ENCODE results near the gene HINT3.

Gene HINT3

GRCh38 chr6:125986301-125987025 is 29.9 kb downstream of the HINT3 start, which contains the start of gene TRMT11:
TSS of gene TRMT11 (plus strand) at chr6:125986540. CDS start at chr6:125986551, 11 bp downstream.
- TF ChIP-seq GABPA (IDR thresholded peaks at IDR 0.05; ENCODE audit: low read depth) = peak; percentile 87
- no peak for TF ChIP-seq CTCF (IDR thresholded peaks at IDR 0.05; ENCODE audit: insufficient read depth, low read length)
- peak; percentile 35; the same call in 1 of the 2 replicates for TF ChIP-seq SPI1 (IDR thresholded peaks at IDR 0.05; ENCODE audit: borderline replicate concordance, low read depth)
- TF ChIP-seq POLR2AphosphoS5 (IDR thresholded peaks at IDR 0.05; ENCODE audit: low read depth) = peak; percentile 92
- TF ChIP-seq, protein P1, sequence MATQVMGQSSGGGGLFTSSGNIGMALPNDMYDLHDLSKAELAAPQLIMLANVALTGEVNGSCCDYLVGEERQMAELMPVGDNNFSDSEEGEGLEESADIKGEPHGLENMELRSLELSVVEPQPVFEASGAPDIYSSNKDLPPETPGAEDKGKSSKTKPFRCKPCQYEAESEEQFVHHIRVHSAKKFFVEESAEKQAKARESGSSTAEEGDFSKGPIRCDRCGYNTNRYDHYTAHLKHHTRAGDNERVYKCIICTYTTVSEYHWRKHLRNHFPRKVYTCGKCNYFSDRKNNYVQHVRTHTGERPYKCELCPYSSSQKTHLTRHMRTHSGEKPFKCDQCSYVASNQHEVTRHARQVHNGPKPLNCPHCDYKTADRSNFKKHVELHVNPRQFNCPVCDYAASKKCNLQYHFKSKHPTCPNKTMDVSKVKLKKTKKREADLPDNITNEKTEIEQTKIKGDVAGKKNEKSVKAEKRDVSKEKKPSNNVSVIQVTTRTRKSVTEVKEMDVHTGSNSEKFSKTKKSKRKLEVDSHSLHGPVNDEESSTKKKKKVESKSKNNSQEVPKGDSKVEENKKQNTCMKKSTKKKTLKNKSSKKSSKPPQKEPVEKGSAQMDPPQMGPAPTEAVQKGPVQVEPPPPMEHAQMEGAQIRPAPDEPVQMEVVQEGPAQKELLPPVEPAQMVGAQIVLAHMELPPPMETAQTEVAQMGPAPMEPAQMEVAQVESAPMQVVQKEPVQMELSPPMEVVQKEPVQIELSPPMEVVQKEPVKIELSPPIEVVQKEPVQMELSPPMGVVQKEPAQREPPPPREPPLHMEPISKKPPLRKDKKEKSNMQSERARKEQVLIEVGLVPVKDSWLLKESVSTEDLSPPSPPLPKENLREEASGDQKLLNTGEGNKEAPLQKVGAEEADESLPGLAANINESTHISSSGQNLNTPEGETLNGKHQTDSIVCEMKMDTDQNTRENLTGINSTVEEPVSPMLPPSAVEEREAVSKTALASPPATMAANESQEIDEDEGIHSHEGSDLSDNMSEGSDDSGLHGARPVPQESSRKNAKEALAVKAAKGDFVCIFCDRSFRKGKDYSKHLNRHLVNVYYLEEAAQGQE (IDR thresholded peaks at IDR 0.05; ENCODE audit: insufficient replicate concordance, low read depth) = peak; percentile 77

DNA sequence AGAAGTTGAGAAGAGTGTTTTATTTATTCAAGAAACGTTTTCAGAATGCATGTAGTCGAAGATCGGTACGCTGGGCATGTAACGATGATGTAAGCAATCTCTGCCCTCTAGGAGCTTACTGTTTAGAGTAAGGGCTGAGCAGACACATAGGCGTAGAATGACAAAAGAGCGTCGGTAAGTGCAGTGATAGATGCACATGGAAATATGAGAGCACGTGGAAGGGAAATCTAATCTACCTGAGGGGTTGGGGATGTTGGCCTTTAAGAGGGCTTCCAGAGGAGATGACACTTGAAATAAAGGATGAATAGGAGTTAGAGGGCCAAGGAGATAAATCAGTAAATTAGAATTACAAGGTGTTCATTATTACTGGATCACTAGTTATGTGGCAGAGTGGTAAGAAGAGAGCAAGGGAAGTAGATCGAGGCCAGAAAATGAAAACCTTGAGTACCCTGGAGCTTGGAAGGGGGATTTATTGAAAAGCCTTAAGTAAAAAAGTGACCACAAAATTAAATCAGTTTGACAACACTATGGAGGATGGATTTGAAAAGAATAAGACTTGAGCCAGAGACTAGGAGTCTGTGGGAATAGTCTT is 30.6 kb downstream of the HINT3 start:
- no peaks in the 10 kb centered on the region for H3K27me3 ChIP-seq (ENCODE audit: insufficient read depth, poor library complexity, severe bottlenecking)
- peak overlapping the region; percentile 73 for H3K27ac ChIP-seq (replicated peaks)
- peak; percentile 21 to 32 for DNase-seq (ENCODE audit: low read depth in 1 of 2, low spot score in 1 of 2)
- H3K4me3 ChIP-seq (replicated peaks; ENCODE audit: insufficient read depth, low read length) = peak overlapping the region; percentile 98
- TF ChIP-seq SPI1 (IDR thresholded peaks at IDR 0.05; ENCODE audit: borderline replicate concordance, low read depth) = no peak
- no peak for TF ChIP-seq POLR2AphosphoS5 (IDR thresholded peaks at IDR 0.05; ENCODE audit: low read depth)
- TF ChIP-seq CTCF (IDR thresholded peaks at IDR 0.05; ENCODE audit: insufficient read depth, low read length) = no peak
- TF ChIP-seq, protein P1 (IDR thresholded peaks at IDR 0.05; ENCODE audit: insufficient replicate concordance, low read depth) = no peak
- no peak for TF ChIP-seq GABPA (IDR thresholded peaks at IDR 0.05; ENCODE audit: low read depth)

More at GRCh38 chr6:125986301-125987025, 29.9 kb downstream of the HINT3 start, which contains the start of gene TRMT11:
- peak within 1 kb of the TSS; percentile 73 for H3K27ac ChIP-seq (replicated peaks)
- peak within 1 kb of the TSS; percentile 98 for H3K4me3 ChIP-seq (replicated peaks; ENCODE audit: insufficient read depth, low read length)
- H3K27me3 ChIP-seq (ENCODE audit: insufficient read depth, poor library complexity, severe bottlenecking) = no peaks in the 10 kb centered on the region
- peak; percentile 87 to 91 for DNase-seq (ENCODE audit: low read depth in 1 of 2, low spot score in 1 of 2)

DNA sequence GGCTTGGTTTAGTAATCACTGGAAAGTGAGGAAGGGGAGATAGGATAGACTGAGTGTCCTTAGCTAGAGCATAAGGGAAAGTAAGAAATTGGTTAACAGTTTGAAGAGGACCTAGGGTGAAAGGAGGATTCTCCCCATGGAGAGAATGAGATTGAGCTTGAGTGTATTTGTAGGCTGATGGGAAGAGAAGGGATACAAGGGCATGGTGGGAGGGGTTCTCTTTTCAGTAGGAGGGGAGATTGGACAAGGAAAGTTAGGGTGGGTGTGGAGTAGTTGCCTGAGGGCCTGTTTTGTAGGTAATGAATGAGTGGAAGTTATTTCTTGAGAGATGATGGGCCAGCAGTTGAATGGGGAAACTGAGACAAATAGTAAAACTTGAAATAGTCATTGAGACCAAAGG is 31.7 kb downstream of the HINT3 start:
- no peak overlapping the region for H3K27ac ChIP-seq (replicated peaks)
- TF ChIP-seq SPI1 (IDR thresholded peaks at IDR 0.05; ENCODE audit: borderline replicate concordance, low read depth) (no peak), POLR2AphosphoS5 (IDR thresholded peaks at IDR 0.05; ENCODE audit: low read depth) (no peak), GABPA (IDR thresholded peaks at IDR 0.05; ENCODE audit: low read depth) (no peak), CTCF (IDR thresholded peaks at IDR 0.05; ENCODE audit: insufficient read depth, low read length) (no peak)
- TF ChIP-seq, protein P1 (IDR thresholded peaks at IDR 0.05; ENCODE audit: insufficient replicate concordance, low read depth) = no peak
- H3K4me3 ChIP-seq (replicated peaks; ENCODE audit: insufficient read depth, low read length) = no peak overlapping the region
- H3K27me3 ChIP-seq (ENCODE audit: insufficient read depth, poor library complexity, severe bottlenecking) = no peaks in the 10 kb centered on the region
- no peak for DNase-seq (ENCODE audit: low read depth in 1 of 2, low spot score in 1 of 2)
